Smooth muscle cell (in vitro differentiated cells): ENCODE results near the gene MCRIP2. TPM values are rescaled to one million over a fixed set of nuclear protein-coding genes. Genes with fewer than 3 reads are reported as not detected.

Experiments
- DNase-seq: peaks from one replicate; lab custom pipeline; 2025; ENCODE audit not compliant: unreplicated experiment; lab: John Stamatoyannopoulos, UW
- H2AFZ ChIP-seq: fragments of 200-600 bp; sonication (generic); 2 replicates; pipeline ENCODE4 v1.6.0; 2016; ENCODE audit warnings: antibody characterized with exemption, low read depth, mild to moderate bottlenecking
- H3F3A ChIP-seq: fragments of 200-600 bp; sonication (generic); 2 replicates; pipeline ENCODE4 v1.6.0; 2017; ENCODE audit warnings: antibody characterized with exemption, low read depth
- H3K27ac ChIP-seq: fragments of 200-600 bp; sonication (generic); 2 replicates; pipeline ENCODE4 v1.5.1; 2016; ENCODE audit warnings: low read depth, mild to moderate bottlenecking
- H3K27me3 ChIP-seq: fragments of 200-600 bp; sonication (generic); 2 replicates; pipeline ENCODE4 v1.6.1; 2016; ENCODE audit warnings: low read depth, mild to moderate bottlenecking
- H3K36me3 ChIP-seq: fragments of 200-600 bp; sonication (generic); 2 replicates; pipeline ENCODE4 v1.5.1; 2016; ENCODE audit warnings: low read depth
- H3K4me1 ChIP-seq: fragments of 200-600 bp; sonication (generic); 2 replicates; pipeline ENCODE4 v1.5.1; 2016; ENCODE audit warnings: low read depth
- H3K4me2 ChIP-seq: fragments of 200-600 bp; sonication (generic); 2 replicates; pipeline ENCODE4 v1.6.0; 2016; ENCODE audit warnings: mild to moderate bottlenecking
- H3K4me3 ChIP-seq: fragments of 200-600 bp; sonication (generic); 2 replicates; pipeline ENCODE4 v1.5.1; 2016; ENCODE audit warnings: mild to moderate bottlenecking
- H3K79me2 ChIP-seq: fragments of 200-600 bp; sonication (generic); 2 replicates; pipeline ENCODE4 v1.6.0; 2016; ENCODE audit warnings: low read depth, mild to moderate bottlenecking
- H3K9ac ChIP-seq: fragments of 200-600 bp; sonication (generic); 2 replicates; pipeline ENCODE4 v1.6.0; 2016; ENCODE audit warnings: low read depth
- H3K9me3 ChIP-seq: fragments of 200-600 bp; sonication (generic); replicated peaks from 2 replicates; pipeline ENCODE4 v1.5.1; 2016; ENCODE audit warnings: low read depth
- H4K20me1 ChIP-seq: fragments of 200-600 bp; sonication (generic); 2 replicates; pipeline ENCODE4 v1.6.0; 2016; ENCODE audit warnings: low read depth
- CTCF ChIP-seq: fragments of 200-600 bp; sonication (generic); IDR thresholded peaks from 2 replicates; pipeline ENCODE4 v1.5.1; 2017; ENCODE audit warnings: borderline replicate concordance, mild to moderate bottlenecking, antibody characterized with exemption; ENCODE audit not compliant: insufficient read depth, poor library complexity, severe bottlenecking
- WGBS: methylation state at CpG from one replicate; pipeline ENCODE4 v1.1.7; 2016; ENCODE audit warnings: low lambda C conversion rate; 5-methylcytosine and 5-hydroxymethylcytosine counted together
- polyA plus RNA-seq: library from polyadenylated mRNA; unstranded; fragments of >200 nt; fragmentation: Nextera tagmentation; extraction: Ambion mirVana; gene quantifications from 2 replicates; pipeline ENCODE4 v1.2.1, GENCODE V29; 2016
- total RNA-seq: library from RNA; depleted of rRNA; stranded (reverse); fragments of >200 nt; gene quantifications from 2 replicates; pipeline ENCODE4 v1.2.3, GENCODE V29; 2014

MCRIP2 gene
- total and polyA plus RNA-seq, 2 experiments from 2014 or later: 11.9 to 34.7 TPM

DNA sequence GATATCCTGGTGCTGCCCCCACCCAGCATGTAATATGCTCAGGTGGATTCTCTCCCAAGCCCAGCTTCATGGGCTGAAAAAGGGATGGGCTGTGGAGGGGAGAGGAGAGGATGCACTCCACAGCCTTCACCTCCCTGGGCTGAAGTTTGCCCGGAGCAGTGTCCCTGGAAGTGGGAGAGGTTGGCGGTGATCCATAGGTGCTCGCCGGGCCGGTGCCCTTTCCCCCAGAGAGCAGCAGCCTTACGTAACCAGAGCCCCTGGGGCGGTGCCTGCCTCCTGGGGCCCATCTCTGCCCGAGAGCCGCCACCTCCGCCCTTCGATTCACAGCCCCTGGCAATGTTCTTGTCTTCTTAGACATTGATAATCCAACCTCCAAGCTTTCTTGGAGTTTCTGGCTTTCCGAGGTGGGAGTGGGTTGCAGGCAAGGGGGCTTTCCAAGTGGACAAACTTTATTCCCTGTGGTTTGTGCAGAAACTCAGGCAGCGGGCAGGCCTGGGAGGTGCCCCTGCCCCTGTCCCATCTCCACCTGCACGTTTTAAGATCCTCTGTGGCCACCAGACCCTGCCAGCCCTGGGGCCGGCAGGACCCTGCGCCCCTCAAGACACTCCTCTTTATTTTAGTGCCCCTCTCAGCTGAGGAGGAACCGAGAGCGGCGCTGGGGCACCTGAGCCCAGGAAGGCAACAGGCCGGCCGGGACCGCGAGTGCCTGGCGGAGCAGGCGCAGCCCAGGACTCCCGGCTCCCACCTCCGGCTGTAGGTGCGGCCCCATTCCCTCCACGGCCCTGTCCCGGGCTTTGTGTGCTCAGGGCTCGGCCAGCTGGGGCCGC lies 4.4 kb downstream of the MCRIP2 start:
- peaks cover 6% of the 10 kb centered on the region for H3F3A ChIP-seq
- H4K20me1 ChIP-seq: no peaks in the 10 kb centered on the region
- H3K4me3 ChIP-seq: no peak overlapping the region
- no peaks in the 10 kb centered on the region for H3K36me3 ChIP-seq
- DNase-seq: no peak
- H3K9ac ChIP-seq: no peak overlapping the region
- H3K27me3 ChIP-seq: no peaks in the 10 kb centered on the region
- peaks cover 17% of the 10 kb centered on the region for H3K4me1 ChIP-seq
- 87% methylated on average over 32 of the region's 32 CpGs for WGBS
- H3K79me2 ChIP-seq: peaks cover 14% of the 10 kb centered on the region
- no peaks in the 10 kb centered on the region for H3K9me3 ChIP-seq
- TF ChIP-seq CTCF: no peak
- no peak overlapping the region for H3K4me2 ChIP-seq
- H2AFZ ChIP-seq: no peak overlapping the region
- no peak overlapping the region for H3K27ac ChIP-seq

GRCh38 chr16:646679-647172 lies 5.1 kb downstream of the MCRIP2 start:
- H3K79me2 ChIP-seq: peaks cover 14% of the 10 kb centered on the region
- H3K4me1 ChIP-seq: peaks cover 17% of the 10 kb centered on the region
- H3K4me3 ChIP-seq: no peak overlapping the region
- no peak for TF ChIP-seq CTCF
- H3F3A ChIP-seq: peaks cover 6% of the 10 kb centered on the region
- no peaks in the 10 kb centered on the region for H3K9me3 ChIP-seq
- H2AFZ ChIP-seq: no peak overlapping the region
- no peaks in the 10 kb centered on the region for H4K20me1 ChIP-seq
- no peak overlapping the region for H3K27ac ChIP-seq
- no peak overlapping the region for H3K4me2 ChIP-seq
- no peaks in the 10 kb centered on the region for H3K36me3 ChIP-seq
- WGBS: 96% methylated on average over 22 of the region's 22 CpGs
- DNase-seq: no peak
- H3K27me3 ChIP-seq: no peaks in the 10 kb centered on the region
- no peak overlapping the region for H3K9ac ChIP-seq

DNA sequence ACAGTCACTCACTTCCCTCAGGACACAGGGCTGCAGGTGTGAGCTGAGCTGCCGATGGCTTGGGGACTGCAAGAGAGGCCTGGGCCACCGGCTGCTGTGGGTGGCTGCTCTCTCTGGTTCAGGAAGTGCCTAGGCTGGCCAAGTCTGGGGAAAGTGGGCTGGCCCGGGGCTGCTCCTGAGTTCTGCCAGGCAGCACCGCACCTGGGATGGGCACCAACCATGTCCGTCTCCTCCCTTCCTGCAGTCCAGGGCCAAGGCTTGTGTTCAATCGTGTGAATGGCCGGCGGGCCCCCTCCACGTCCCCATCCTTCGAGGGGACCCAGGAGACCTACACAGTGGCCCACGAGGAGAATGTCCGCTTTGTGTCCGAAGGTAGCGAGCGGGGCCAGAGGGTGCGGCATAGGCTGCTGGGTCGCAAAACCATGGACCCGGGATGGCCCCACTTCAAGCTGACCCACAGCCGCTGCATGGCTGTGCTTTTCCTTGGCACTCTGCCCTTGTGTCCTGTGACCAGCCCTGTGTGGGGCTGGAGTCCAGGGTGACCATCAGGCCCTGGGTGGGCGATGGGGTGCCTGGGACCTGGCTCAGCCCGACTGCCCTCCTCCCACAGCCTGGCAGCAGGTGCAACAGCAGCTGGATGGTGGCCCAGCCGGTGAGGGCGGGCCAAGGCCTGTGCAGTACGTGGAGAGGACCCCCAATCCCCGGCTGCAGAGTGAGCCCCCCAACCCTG lies 5.7 kb downstream of the MCRIP2 start:
- no peaks in the 10 kb centered on the region for H4K20me1 ChIP-seq
- 93% methylated on average over 25 of the region's 25 CpGs for WGBS
- H3K9me3 ChIP-seq: no peaks in the 10 kb centered on the region
- DNase-seq: no peak
- peaks cover 14% of the 10 kb centered on the region for H3K79me2 ChIP-seq
- no peaks in the 10 kb centered on the region for H3K27me3 ChIP-seq
- no peak overlapping the region for H3K27ac ChIP-seq
- H3K4me1 ChIP-seq: peaks cover 16% of the 10 kb centered on the region
- H3K36me3 ChIP-seq: no peaks in the 10 kb centered on the region
- no peak overlapping the region for H2AFZ ChIP-seq
- peak overlapping the region; percentile 100 for H3K4me2 ChIP-seq
- no peak for TF ChIP-seq CTCF
- no peak overlapping the region for H3K9ac ChIP-seq
- H3F3A ChIP-seq: peaks cover 6% of the 10 kb centered on the region
- H3K4me3 ChIP-seq: no peak overlapping the region
